ENCODE measurements around the gene FBXO24.

FBXO24 gene

DNA sequence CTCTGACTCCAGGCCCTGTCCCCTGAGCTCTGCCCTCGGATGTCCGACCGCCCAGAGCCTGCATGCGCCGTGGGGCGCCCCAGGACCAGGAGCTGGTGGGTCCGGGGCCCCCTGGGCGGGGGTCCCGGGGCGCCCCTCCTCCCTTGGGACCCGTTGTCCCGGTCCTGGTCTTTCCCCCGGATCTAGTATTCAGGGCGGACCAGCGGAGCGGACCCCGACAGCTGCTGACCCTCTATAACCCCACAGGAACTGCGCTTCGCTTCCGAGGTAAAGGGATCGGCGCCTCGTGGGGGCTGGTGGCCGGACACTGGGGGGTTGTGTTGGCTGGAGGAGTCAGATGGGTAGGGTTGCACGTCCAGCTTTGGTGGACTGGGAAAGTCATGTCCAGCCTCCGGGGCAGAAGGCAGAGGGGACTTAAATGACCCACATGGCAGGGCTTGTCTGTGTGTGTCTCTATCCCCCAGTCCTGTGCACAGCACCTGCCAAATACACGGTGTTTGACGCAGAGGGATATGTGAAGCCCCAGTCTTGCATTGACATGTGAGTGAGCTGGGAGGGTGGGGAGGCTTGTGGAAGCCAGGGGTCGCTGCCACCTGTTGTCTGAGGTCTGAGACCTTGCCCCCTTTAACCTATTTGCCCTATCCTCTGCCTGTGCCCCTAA lies 26.7 kb downstream of the FBXO24 start:
- Histone ChIP-seq H3K27me3 (ENCODE audit: insufficient read depth, low read length, poor library complexity, severe bottlenecking) (no peaks in the 10 kb centered on the region), H3K9me3 (ENCODE audit: insufficient read depth, low read depth, low read length) (no peaks in the 10 kb centered on the region), H3K9ac (ENCODE audit: low read depth, low read length, poor library complexity, severe bottlenecking) (peak overlapping the region; percentile 65), H3K4me1 (ENCODE audit: insufficient read depth, low read length, poor library complexity, severe bottlenecking) (peaks cover 19% of the 10 kb centered on the region), H3K4me2 (ENCODE audit: low read depth, low read length, poor library complexity, severe bottlenecking) (peak overlapping the region; percentile 98), H3K4me3 (ENCODE audit: low read length, poor library complexity, severe bottlenecking) (peak overlapping the region; percentile 71), H2AFZ (ENCODE audit: low read length) (peak overlapping the region; percentile 29; the same call in 1 of the 2 replicates), H4K20me1 (ENCODE audit: insufficient read depth, low read length, poor library complexity, severe bottlenecking) (no peaks in the 10 kb centered on the region), H3F3A (ENCODE audit: low read depth) (0 out of 2 replicates have a peak, but pooled peaks cover 4% of the 10 kb centered on the region), H3K79me2 (ENCODE audit: insufficient read depth, low read length) (no peaks in the 10 kb centered on the region), H3K36me3 (ENCODE audit: insufficient read depth, low read length) (no peaks in the 10 kb centered on the region), H3K9me2 (replicated peaks; ENCODE audit: low read depth, low read length) (no peaks in the 10 kb centered on the region)
- peak; percentile 59 for TF ChIP-seq CTCF (conservative IDR thresholded peaks at IDR 0.05; ENCODE audit: low read length)
- no peak for TF ChIP-seq EZH2phosphoT487 (IDR thresholded peaks at IDR 0.05; ENCODE audit: borderline replicate concordance)

DNA sequence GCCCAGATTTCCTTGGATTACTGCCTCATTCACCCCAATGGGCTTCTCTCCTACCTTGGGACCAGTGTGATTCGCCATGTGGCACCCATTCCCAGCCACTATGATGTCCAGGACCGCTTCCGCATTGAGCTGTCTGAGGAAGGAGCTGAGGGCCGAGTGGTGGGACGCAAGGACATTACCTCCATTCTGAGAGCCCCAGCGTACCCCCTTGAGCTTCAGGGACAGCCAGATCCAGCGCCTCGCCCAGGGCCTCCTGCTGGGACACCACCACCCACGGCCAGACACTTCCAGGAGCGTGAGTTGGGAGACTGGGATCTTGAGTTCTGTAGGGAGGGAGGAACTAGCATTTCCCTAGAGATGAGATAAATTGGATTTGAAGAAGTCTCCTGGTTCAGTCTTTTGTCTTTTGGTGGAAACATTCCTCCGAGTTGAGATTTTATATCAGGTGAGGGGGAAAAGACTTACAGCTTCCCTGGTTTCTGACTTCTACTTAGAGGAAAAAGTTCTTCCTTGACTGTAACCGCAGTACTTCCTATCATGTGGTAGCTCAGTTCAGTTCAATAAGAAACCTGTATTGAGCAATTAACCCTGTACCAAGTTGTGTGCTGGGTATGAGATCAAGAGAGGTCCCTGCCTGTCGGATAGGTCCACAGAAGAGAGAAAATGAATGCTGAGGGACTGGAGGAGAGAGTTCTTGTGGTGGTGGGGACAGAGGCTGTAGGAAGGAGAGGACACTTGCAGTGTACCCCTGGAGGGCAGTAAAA lies 27.5 kb downstream of the FBXO24 start:
- Histone ChIP-seq H3K9ac (ENCODE audit: low read depth, low read length, poor library complexity, severe bottlenecking) (peak overlapping the region; percentile 65), H2AFZ (ENCODE audit: low read length) (no peak overlapping the region)

GRCh38 chr7:100614308-100614861 lies 28.3 kb downstream of the FBXO24 start:
- Histone ChIP-seq H3K4me3 (ENCODE audit: low read length, poor library complexity, severe bottlenecking) (no peak overlapping the region), H3K9ac (ENCODE audit: low read depth, low read length, poor library complexity, severe bottlenecking) (peak overlapping the region; percentile 65), H3F3A (ENCODE audit: low read depth) (0 out of 2 replicates have a peak, but pooled peaks cover 4% of the 10 kb centered on the region), H3K27me3 (ENCODE audit: insufficient read depth, low read length, poor library complexity, severe bottlenecking) (no peaks in the 10 kb centered on the region), H3K4me2 (ENCODE audit: low read depth, low read length, poor library complexity, severe bottlenecking) (no peak overlapping the region), H3K9me2 (replicated peaks; ENCODE audit: low read depth, low read length) (no peaks in the 10 kb centered on the region), H3K4me1 (ENCODE audit: insufficient read depth, low read length, poor library complexity, severe bottlenecking) (peaks cover 19% of the 10 kb centered on the region), H3K79me2 (ENCODE audit: insufficient read depth, low read length) (no peaks in the 10 kb centered on the region), H3K36me3 (ENCODE audit: insufficient read depth, low read length) (no peaks in the 10 kb centered on the region), H4K20me1 (ENCODE audit: insufficient read depth, low read length, poor library complexity, severe bottlenecking) (no peaks in the 10 kb centered on the region), H2AFZ (ENCODE audit: low read length) (no peak overlapping the region), H3K9me3 (ENCODE audit: insufficient read depth, low read depth, low read length) (no peaks in the 10 kb centered on the region)
- TF ChIP-seq CTCF (conservative IDR thresholded peaks at IDR 0.05; ENCODE audit: low read length) = no peak
- no peak for TF ChIP-seq EZH2phosphoT487 (IDR thresholded peaks at IDR 0.05; ENCODE audit: borderline replicate concordance)

More for the DNA sequence above, 27.5 kb downstream of the FBXO24 start:
- no peaks in the 10 kb centered on the region for H3K9me2 ChIP-seq (replicated peaks; ENCODE audit: low read depth, low read length)
- peak overlapping the region; percentile 98 for H3K4me2 ChIP-seq (ENCODE audit: low read depth, low read length, poor library complexity, severe bottlenecking)
- H3K36me3 ChIP-seq (ENCODE audit: insufficient read depth, low read length) = no peaks in the 10 kb centered on the region
- 0 out of 2 replicates have a peak, but pooled peaks cover 4% of the 10 kb centered on the region for H3F3A ChIP-seq (ENCODE audit: low read depth)
- H3K4me1 ChIP-seq (ENCODE audit: insufficient read depth, low read length, poor library complexity, severe bottlenecking) = peaks cover 19% of the 10 kb centered on the region
- H4K20me1 ChIP-seq (ENCODE audit: insufficient read depth, low read length, poor library complexity, severe bottlenecking) = no peaks in the 10 kb centered on the region
- H3K9me3 ChIP-seq (ENCODE audit: insufficient read depth, low read depth, low read length) = no peaks in the 10 kb centered on the region
- no peaks in the 10 kb centered on the region for H3K79me2 ChIP-seq (ENCODE audit: insufficient read depth, low read length)
- no peaks in the 10 kb centered on the region for H3K27me3 ChIP-seq (ENCODE audit: insufficient read depth, low read length, poor library complexity, severe bottlenecking)
- peak overlapping the region; percentile 71 for H3K4me3 ChIP-seq (ENCODE audit: low read length, poor library complexity, severe bottlenecking)
- TF ChIP-seq EZH2phosphoT487 (IDR thresholded peaks at IDR 0.05; ENCODE audit: borderline replicate concordance) = no peak
- TF ChIP-seq CTCF (conservative IDR thresholded peaks at IDR 0.05; ENCODE audit: low read length) = no peak

Data from Loucy (cell line).